Kidney epithelial cell (primary cell): ENCODE data around the gene SLC6A3. TPM values are rescaled to one million over a fixed set of nuclear protein-coding genes. Genes with fewer than 3 reads are reported as not detected.

ENCODE experiments used
- DNase-seq: peaks from one replicate; pipeline ENCODE4 v3.0.0-alpha.2; 2010; ENCODE audit warnings: low read depth
- H3K27me3 ChIP-seq: 2 replicates; pipeline ENCODE4 v1.6.0; 2011; ENCODE audit warnings: low read length; ENCODE audit not compliant: control insufficient read depth, insufficient read depth
- H3K36me3 ChIP-seq: 2 replicates; pipeline ENCODE4 v1.5.1; 2011; ENCODE audit warnings: low read length; ENCODE audit not compliant: control insufficient read depth, insufficient read depth
- H3K4me3 ChIP-seq: 2 replicates; pipeline ENCODE4 v1.5.1; 2011; ENCODE audit warnings: low read depth, mild to moderate bottlenecking, control low read depth, low read length
- total RNA-seq: library from RNA; depleted of rRNA; stranded (reverse); fragments of >200 nt; gene quantifications from 2 replicates; pipeline ENCODE4 v1.2.3, GENCODE V29; 2015
- TF ChIP-seq, protein P1 (sequence below): IDR thresholded peaks from 2 replicates; pipeline ENCODE4 v1.5.1; 2011; ENCODE audit warnings: mild to moderate bottlenecking, moderate library complexity, low read length, control low read depth, inconsistent platforms; ENCODE audit not compliant: insufficient read depth, poor library complexity, severe bottlenecking

Gene SLC6A3
- total RNA-seq, 1 donor from 2014 or later: not detected

GRCh38 chr5:1483856-1484729 lies 38.9 kb upstream of the SLC6A3 start:
- peaks cover 2% of the 10 kb centered on the region for H3K36me3 ChIP-seq
- H3K4me3 ChIP-seq: no peak overlapping the region
- no peak for DNase-seq
- H3K27me3 ChIP-seq: no peaks in the 10 kb centered on the region
- TF ChIP-seq, protein P1, sequence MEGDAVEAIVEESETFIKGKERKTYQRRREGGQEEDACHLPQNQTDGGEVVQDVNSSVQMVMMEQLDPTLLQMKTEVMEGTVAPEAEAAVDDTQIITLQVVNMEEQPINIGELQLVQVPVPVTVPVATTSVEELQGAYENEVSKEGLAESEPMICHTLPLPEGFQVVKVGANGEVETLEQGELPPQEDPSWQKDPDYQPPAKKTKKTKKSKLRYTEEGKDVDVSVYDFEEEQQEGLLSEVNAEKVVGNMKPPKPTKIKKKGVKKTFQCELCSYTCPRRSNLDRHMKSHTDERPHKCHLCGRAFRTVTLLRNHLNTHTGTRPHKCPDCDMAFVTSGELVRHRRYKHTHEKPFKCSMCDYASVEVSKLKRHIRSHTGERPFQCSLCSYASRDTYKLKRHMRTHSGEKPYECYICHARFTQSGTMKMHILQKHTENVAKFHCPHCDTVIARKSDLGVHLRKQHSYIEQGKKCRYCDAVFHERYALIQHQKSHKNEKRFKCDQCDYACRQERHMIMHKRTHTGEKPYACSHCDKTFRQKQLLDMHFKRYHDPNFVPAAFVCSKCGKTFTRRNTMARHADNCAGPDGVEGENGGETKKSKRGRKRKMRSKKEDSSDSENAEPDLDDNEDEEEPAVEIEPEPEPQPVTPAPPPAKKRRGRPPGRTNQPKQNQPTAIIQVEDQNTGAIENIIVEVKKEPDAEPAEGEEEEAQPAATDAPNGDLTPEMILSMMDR: no peak

DNA sequence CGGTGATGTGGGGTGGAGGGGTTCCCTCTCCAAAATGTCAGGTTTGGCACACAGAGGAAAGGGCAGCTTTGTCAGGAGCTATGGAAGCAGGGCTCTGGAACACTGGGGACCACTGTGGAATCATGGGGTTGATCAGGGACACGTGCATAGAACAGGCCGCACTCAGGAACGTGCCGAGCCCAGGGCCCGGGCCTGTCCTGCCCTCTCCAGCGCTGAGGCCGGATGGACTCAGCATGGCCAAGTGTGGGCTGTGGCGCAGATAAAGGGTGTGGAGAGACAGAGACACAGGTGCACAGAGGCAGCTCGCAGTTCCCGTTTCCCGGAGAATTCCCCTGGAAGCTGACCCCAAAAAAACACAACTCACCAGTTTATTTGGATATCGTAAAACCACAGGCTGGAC lies 37.8 kb upstream of the SLC6A3 start:
- peaks cover 2% of the 10 kb centered on the region for H3K36me3 ChIP-seq
- no peak for DNase-seq
- H3K4me3 ChIP-seq: no peak overlapping the region
- TF ChIP-seq, protein P1: no peak
- H3K27me3 ChIP-seq: no peaks in the 10 kb centered on the region

GRCh38 chr5:1481959-1482331 lies 36.7 kb upstream of the SLC6A3 start:
- Histone ChIP-seq H3K36me3 (no peaks in the 10 kb centered on the region), H3K27me3 (no peaks in the 10 kb centered on the region), H3K4me3 (no peak overlapping the region)
- DNase-seq: no peak
- TF ChIP-seq, protein P1: no peak

DNA sequence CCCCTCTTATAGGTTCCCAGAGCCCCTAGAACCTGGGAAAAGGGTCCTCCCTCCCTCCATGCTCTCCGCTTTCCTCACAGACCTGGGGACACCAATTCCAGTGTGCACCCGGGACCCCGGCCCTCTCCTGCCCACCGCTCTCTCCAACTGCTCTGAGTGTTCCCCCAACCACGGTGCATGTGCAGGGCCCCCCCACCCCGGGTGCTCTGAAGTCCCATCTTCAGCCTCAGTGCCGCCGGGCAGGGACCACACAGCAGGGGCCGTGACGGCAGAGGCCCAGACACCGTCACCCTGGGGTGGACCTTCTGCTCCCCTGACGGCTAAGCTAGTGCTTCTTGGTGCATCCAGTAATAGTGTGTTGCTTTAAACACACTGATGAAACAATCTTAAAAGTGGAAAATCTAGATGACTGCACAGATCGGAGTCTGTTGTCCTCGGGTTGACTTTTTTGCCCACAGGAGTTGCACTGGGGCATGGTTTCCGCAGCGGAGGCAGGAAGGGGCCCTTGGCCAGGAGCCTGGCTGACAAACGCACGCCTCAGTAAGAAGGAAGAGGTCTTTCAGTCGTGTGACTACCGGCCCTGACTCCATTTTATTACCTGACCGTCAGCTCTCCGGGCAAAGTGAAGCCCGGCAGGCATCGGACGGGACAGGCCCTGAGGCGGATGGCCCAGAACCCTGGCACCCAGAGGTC lies 36.2 kb upstream of the SLC6A3 start:
- no peaks in the 10 kb centered on the region for H3K27me3 ChIP-seq
- no peak for DNase-seq
- H3K36me3 ChIP-seq: no peaks in the 10 kb centered on the region
- TF ChIP-seq, protein P1: no peak
- no peak overlapping the region for H3K4me3 ChIP-seq

DNA sequence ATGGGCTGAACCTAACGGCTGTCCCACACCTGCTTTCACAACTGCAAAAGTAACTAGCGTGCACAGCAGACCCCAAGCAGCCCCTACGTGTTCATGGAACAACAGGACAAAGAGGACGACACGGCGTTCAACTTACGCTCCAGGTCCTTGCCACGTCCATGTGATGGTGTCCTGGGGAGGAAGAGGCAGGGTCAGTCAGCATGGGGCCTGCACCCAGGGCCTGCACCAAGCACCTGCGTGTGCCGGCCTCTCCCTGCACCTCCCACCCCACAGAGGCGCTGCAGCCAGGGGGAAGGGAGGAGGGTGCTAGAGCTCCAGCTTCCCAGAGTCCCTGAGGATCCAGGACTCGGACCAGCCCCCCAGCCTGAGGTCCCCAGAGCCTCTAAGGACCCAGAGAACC lies 35.6 kb upstream of the SLC6A3 start:
- no peak for DNase-seq
- H3K27me3 ChIP-seq: no peaks in the 10 kb centered on the region
- H3K36me3 ChIP-seq: no peaks in the 10 kb centered on the region
- no peak overlapping the region for H3K4me3 ChIP-seq
- TF ChIP-seq, protein P1: no peak
